Liver (tissue), 9 donors: Measurements from ENCODE around the gene ELK1. TPM values are rescaled to one million over a fixed set of nuclear protein-coding genes. Genes with fewer than 3 reads are reported as not detected.

Experiments
- DNase-seq: peaks from one replicate; pipeline ENCODE4 v3.0.0-alpha.2; 2017; ENCODE audit warnings: low spot score
- H3K27ac ChIP-seq, 2 donors: one replicate each; pipeline ENCODE4 v1.7.0; 2013; ENCODE audit warnings: inconsistent platforms in 2 of 2, low read length in 2 of 2, control low read depth in 1 of 2, low read depth in 1 of 2, mild to moderate bottlenecking in 1 of 2
- H3K27me3 ChIP-seq, 4 donors: one replicate each; pipeline versions ENCODE4 v1.6.1 to v1.7.0; 2013; ENCODE audit warnings: low read length in 3 of 4, inconsistent platforms in 1 of 4, mild to moderate bottlenecking in 1 of 4, moderate library complexity in 1 of 4; ENCODE audit not compliant: control insufficient read depth in 4 of 4, insufficient read depth in 4 of 4
- H3K36me3 ChIP-seq, 4 donors: one replicate each; pipeline versions ENCODE4 v1.6.1 to v1.7.0; 2013; ENCODE audit warnings: low read length in 3 of 4, mild to moderate bottlenecking in 3 of 4, low read depth in 1 of 4, moderate library complexity in 1 of 4; ENCODE audit not compliant: control insufficient read depth in 4 of 4, insufficient read depth in 3 of 4
- H3K4me1 ChIP-seq, 4 donors: one replicate each; pipeline versions ENCODE4 v1.6.1 to v1.7.0; 2013; ENCODE audit warnings: low read length in 3 of 4, mild to moderate bottlenecking in 3 of 4, moderate library complexity in 1 of 4; ENCODE audit not compliant: control insufficient read depth in 4 of 4, insufficient read depth in 4 of 4
- H3K4me3 ChIP-seq, 3 donors: one replicate each; pipeline versions ENCODE4 v1.6.1 to v1.7.0; 2013; ENCODE audit warnings: low read length in 3 of 3, control low read depth in 1 of 3, low read depth in 1 of 3, mild to moderate bottlenecking in 1 of 3
- H3K9ac ChIP-seq, 2 donors: one replicate each; pipeline ENCODE4 v1.7.0; 2013; ENCODE audit warnings: low read length in 2 of 2, mild to moderate bottlenecking in 2 of 2, moderate library complexity in 2 of 2, control low read depth in 1 of 2, low read depth in 1 of 2
- H3K9me3 ChIP-seq, 4 donors: one replicate each; pipeline versions ENCODE4 v1.6.1 to v1.7.0; 2013; ENCODE audit warnings: low read length in 3 of 4; ENCODE audit not compliant: control insufficient read depth in 4 of 4
- EGR1 ChIP-seq, 2 donors: IDR thresholded peaks; 2 replicates each; pipeline ENCODE4 v1.6.1; 2016 to 2018; ENCODE audit warnings: antibody characterized with exemption in 2 of 2, low read depth in 2 of 2
- FOXA1 ChIP-seq: IDR thresholded peaks from 2 replicates; pipeline ENCODE4 v1.6.1; 2016; ENCODE audit warnings: antibody characterized with exemption
- FOXA2 ChIP-seq: IDR thresholded peaks from 2 replicates; pipeline ENCODE4 v1.6.1; 2016; ENCODE audit warnings: antibody characterized with exemption
- GABPA ChIP-seq, 2 donors: IDR thresholded peaks in 1 of 2; conservative IDR thresholded peaks in 1 of 2; 2 replicates each; pipeline ENCODE4 v1.6.1; 2016; ENCODE audit warnings: antibody characterized with exemption in 2 of 2, mild to moderate bottlenecking in 1 of 2, moderate library complexity in 1 of 2
- HNF4A ChIP-seq, 2 donors: conservative IDR thresholded peaks; 2 replicates each; pipeline ENCODE4 v1.6.1; 2016; ENCODE audit warnings: antibody characterized with exemption in 2 of 2, mild to moderate bottlenecking in 2 of 2
- HNF4G ChIP-seq: IDR thresholded peaks from 2 replicates; pipeline ENCODE4 v1.6.1; 2016; ENCODE audit warnings: antibody characterized with exemption
- JUND ChIP-seq, 2 donors: IDR thresholded peaks; 2 replicates each; pipeline ENCODE4 v1.6.1; 2016; ENCODE audit warnings: antibody characterized with exemption in 2 of 2
- NR2F2 ChIP-seq: IDR thresholded peaks from 2 replicates; pipeline ENCODE4 v1.6.1; 2016; ENCODE audit warnings: antibody characterized with exemption
- RAD21 ChIP-seq, 2 donors: IDR thresholded peaks; 2 replicates each; pipeline ENCODE4 v1.6.1; 2016; ENCODE audit warnings: antibody characterized with exemption in 2 of 2, mild to moderate bottlenecking in 2 of 2
- RXRA ChIP-seq, 2 donors: IDR thresholded peaks; 2 replicates each; pipeline ENCODE4 v1.6.1; 2017 to 2018; ENCODE audit warnings: antibody characterized with exemption in 2 of 2, mild to moderate bottlenecking in 1 of 2
- SP1 ChIP-seq: IDR thresholded peaks from 2 replicates; pipeline ENCODE4 v1.6.1; 2018; ENCODE audit warnings: antibody characterized with exemption, mild to moderate bottlenecking
- TAF1 ChIP-seq: conservative IDR thresholded peaks from 2 replicates; pipeline ENCODE4 v1.6.1; 2016; ENCODE audit warnings: antibody characterized with exemption, mild to moderate bottlenecking
- YY1 ChIP-seq: IDR thresholded peaks from 2 replicates; pipeline ENCODE4 v1.6.1; 2016; ENCODE audit warnings: antibody characterized with exemption, mild to moderate bottlenecking
- WGBS: extraction: QIAGEN DNeasy Blood & Tissue Kit; methylation state at CpG from one replicate; pipeline ENCODE4 v1.1.7; 2013; 5-methylcytosine and 5-hydroxymethylcytosine counted together
- polyA plus RNA-seq, 2 donors: library from polyadenylated mRNA; stranded (reverse) in 1 of 2; unstranded in 1 of 2; fragments of 200-250 nt in 1 of 2; fragments of >200 nt in 1 of 2; fragmentation: Nextera tagmentation in 1 of 2; extraction: Ambion mirVana in 1 of 2; gene quantifications; one replicate each; pipeline versions ENCODE4 v1.2.1 to v1.2.3, GENCODE V29; 2013 to 2015
- total RNA-seq, 2 donors: library from RNA; depleted of rRNA; stranded (reverse); fragments of >200 nt; gene quantifications; one replicate each; pipeline ENCODE4 v1.2.3, GENCODE V29; 2014
- TF ChIP-seq, protein P1 (sequence below): fragments of 150-350 bp; IDR thresholded peaks from 2 replicates; pipeline ENCODE4 v1.5.1; 2017; ENCODE audit warnings: improper control_type of control experiment, low read depth, low read length; ENCODE audit not compliant: missing input control
- TF ChIP-seq, protein P2 (sequence below): IDR thresholded peaks from 2 replicates; pipeline ENCODE4 v1.6.1; 2016; ENCODE audit warnings: antibody characterized with exemption
- TF ChIP-seq, protein P3 (sequence below): IDR thresholded peaks from 2 replicates; pipeline ENCODE4 v1.6.1; 2016; ENCODE audit warnings: antibody characterized with exemption
- TF ChIP-seq, protein P4 (sequence below): IDR thresholded peaks from 2 replicates; pipeline ENCODE4 v1.6.1; 2016; ENCODE audit warnings: antibody characterized with exemption, mild to moderate bottlenecking
- TF ChIP-seq, protein P5 (sequence below): IDR thresholded peaks from 2 replicates; pipeline ENCODE4 v1.6.1; 2016; ENCODE audit warnings: antibody characterized with exemption
- donor health status: healthy.
- donor health status: healthy.
- donor health status: healthy.
- donor health status: healthy.
- donor health status: healthy.

The ELK1 gene
- total and polyA plus RNA-seq, 4 donors, result 6.2 to 20.2 (median 11.6) TPM

DNA sequence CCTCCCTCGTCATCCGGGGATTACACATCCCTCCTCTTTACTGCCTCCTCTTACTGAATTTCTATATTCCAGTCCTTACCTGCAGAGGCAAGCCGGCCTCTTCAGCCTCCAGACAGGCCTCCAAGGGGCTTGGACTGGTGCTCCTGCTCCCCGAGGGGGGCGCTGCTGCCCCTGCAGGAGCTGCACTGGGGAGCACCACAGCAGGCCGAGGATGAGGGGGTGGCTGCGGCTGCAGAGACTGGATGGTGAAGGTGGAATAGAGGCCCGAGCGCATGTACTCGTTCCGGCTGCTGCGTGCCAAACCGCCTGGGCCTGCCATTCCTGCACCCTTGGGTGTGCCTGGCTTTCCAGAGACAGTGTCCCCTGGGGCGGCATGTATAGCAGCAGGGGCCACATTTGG is 11.5 kb downstream of the ELK1 start:
- H3K9ac ChIP-seq, result no peak overlapping the region
- no peaks in the 10 kb centered on the region for H3K27me3 ChIP-seq
- peaks cover 11 to 48% (median 22%) of the 10 kb centered on the region in 4 donors for H3K36me3 ChIP-seq
- DNase-seq, result no peak
- no peak overlapping the region for H3K27ac ChIP-seq
- no peak overlapping the region for H3K4me3 ChIP-seq
- 94% methylated on average over 14 of the region's 14 CpGs for WGBS
- peaks cover 0 to 5% (median 0%) of the 10 kb centered on the region in 4 donors for H3K4me1 ChIP-seq
- H3K9me3 ChIP-seq, result peaks cover 0 to 6% (median 1%) of the 10 kb centered on the region in 4 donors
- TF ChIP-seq, protein P1, sequence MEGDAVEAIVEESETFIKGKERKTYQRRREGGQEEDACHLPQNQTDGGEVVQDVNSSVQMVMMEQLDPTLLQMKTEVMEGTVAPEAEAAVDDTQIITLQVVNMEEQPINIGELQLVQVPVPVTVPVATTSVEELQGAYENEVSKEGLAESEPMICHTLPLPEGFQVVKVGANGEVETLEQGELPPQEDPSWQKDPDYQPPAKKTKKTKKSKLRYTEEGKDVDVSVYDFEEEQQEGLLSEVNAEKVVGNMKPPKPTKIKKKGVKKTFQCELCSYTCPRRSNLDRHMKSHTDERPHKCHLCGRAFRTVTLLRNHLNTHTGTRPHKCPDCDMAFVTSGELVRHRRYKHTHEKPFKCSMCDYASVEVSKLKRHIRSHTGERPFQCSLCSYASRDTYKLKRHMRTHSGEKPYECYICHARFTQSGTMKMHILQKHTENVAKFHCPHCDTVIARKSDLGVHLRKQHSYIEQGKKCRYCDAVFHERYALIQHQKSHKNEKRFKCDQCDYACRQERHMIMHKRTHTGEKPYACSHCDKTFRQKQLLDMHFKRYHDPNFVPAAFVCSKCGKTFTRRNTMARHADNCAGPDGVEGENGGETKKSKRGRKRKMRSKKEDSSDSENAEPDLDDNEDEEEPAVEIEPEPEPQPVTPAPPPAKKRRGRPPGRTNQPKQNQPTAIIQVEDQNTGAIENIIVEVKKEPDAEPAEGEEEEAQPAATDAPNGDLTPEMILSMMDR, result no peak
- TF ChIP-seq JUND (IDR thresholded peaks at IDR 0.05) (no peak), SP1 (no peak), HNF4G (no peak), HNF4A (conservative IDR thresholded peaks at IDR 0.05) (no peak), YY1 (no peak), EGR1 (IDR thresholded peaks at IDR 0.05; ENCODE audit: low read depth in 2 of 2) (no peak), TAF1 (no peak), RAD21 (IDR thresholded peaks at IDR 0.05) (no peak), FOXA1 (no peak), GABPA (IDR thresholded peaks at IDR 0.05 in 1 of 2, conservative IDR thresholded peaks at IDR 0.05 in 1 of 2) (no peak), NR2F2 (no peak), FOXA2 (no peak), RXRA (IDR thresholded peaks at IDR 0.05) (no peak)
- TF ChIP-seq, protein P2, sequence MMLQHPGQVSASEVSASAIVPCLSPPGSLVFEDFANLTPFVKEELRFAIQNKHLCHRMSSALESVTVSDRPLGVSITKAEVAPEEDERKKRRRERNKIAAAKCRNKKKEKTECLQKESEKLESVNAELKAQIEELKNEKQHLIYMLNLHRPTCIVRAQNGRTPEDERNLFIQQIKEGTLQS, result no peak
- TF ChIP-seq, protein P3, sequence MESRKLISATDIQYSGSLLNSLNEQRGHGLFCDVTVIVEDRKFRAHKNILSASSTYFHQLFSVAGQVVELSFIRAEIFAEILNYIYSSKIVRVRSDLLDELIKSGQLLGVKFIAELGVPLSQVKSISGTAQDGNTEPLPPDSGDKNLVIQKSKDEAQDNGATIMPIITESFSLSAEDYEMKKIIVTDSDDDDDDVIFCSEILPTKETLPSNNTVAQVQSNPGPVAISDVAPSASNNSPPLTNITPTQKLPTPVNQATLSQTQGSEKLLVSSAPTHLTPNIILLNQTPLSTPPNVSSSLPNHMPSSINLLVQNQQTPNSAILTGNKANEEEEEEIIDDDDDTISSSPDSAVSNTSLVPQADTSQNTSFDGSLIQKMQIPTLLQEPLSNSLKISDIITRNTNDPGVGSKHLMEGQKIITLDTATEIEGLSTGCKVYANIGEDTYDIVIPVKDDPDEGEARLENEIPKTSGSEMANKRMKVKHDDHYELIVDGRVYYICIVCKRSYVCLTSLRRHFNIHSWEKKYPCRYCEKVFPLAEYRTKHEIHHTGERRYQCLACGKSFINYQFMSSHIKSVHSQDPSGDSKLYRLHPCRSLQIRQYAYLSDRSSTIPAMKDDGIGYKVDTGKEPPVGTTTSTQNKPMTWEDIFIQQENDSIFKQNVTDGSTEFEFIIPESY, result no peak
- TF ChIP-seq, protein P4, sequence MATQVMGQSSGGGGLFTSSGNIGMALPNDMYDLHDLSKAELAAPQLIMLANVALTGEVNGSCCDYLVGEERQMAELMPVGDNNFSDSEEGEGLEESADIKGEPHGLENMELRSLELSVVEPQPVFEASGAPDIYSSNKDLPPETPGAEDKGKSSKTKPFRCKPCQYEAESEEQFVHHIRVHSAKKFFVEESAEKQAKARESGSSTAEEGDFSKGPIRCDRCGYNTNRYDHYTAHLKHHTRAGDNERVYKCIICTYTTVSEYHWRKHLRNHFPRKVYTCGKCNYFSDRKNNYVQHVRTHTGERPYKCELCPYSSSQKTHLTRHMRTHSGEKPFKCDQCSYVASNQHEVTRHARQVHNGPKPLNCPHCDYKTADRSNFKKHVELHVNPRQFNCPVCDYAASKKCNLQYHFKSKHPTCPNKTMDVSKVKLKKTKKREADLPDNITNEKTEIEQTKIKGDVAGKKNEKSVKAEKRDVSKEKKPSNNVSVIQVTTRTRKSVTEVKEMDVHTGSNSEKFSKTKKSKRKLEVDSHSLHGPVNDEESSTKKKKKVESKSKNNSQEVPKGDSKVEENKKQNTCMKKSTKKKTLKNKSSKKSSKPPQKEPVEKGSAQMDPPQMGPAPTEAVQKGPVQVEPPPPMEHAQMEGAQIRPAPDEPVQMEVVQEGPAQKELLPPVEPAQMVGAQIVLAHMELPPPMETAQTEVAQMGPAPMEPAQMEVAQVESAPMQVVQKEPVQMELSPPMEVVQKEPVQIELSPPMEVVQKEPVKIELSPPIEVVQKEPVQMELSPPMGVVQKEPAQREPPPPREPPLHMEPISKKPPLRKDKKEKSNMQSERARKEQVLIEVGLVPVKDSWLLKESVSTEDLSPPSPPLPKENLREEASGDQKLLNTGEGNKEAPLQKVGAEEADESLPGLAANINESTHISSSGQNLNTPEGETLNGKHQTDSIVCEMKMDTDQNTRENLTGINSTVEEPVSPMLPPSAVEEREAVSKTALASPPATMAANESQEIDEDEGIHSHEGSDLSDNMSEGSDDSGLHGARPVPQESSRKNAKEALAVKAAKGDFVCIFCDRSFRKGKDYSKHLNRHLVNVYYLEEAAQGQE, result no peak
- TF ChIP-seq, protein P5, sequence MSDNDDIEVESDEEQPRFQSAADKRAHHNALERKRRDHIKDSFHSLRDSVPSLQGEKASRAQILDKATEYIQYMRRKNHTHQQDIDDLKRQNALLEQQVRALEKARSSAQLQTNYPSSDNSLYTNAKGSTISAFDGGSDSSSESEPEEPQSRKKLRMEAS, result no peak
